ENCODE data around the gene FGD5.

The FGD5 gene

GRCh38 chr3:14818804-14819500 lies at the start of gene FGD5:
FGD5 (plus strand) TSS chr3:14818962; CDS start chr3:14819072, 110 bp downstream.
- no peak within 1 kb of the TSS for H3K27ac ChIP-seq
- TF ChIP-seq CTCF (conservative IDR thresholded peaks at IDR 0.05), result no peak

GRCh38 chr3:14769544-14770325 lies 49.0 kb upstream of the FGD5 start:
- no peak overlapping the region; the same call in 1 of the 2 replicates for H3K27ac ChIP-seq

GRCh38 chr3:14770591-14770990 lies 48.2 kb upstream of the FGD5 start:
- TF ChIP-seq CTCF (conservative IDR thresholded peaks at IDR 0.05), result no peak
- H3K27ac ChIP-seq, result no peak overlapping the region; the same call in 1 of the 2 replicates

More at GRCh38 chr3:14769544-14770325, 49.0 kb upstream of the FGD5 start:
- TF ChIP-seq CTCF (conservative IDR thresholded peaks at IDR 0.05), result no peak

- TF ChIP-seq CTCF (conservative IDR thresholded peaks at IDR 0.05), result no peak
- no peak overlapping the region for H3K27ac ChIP-seq
Measured at GRCh38 chr3:14771593-14772497, 46.9 kb upstream of the FGD5 start.

GRCh38 chr3:14772533-14773138 lies 46.1 kb upstream of the FGD5 start:
- no peak overlapping the region for H3K27ac ChIP-seq
- no peak for TF ChIP-seq CTCF (conservative IDR thresholded peaks at IDR 0.05)

GRCh38 chr3:14773281-14773680 lies 45.5 kb upstream of the FGD5 start:
- H3K27ac ChIP-seq, result no peak overlapping the region
- TF ChIP-seq CTCF (conservative IDR thresholded peaks at IDR 0.05), result no peak
